ENCODE results near the gene ADD1.

The ADD1 gene

GRCh38 chr4:2835978-2836377, 7.7 kb upstream of the ADD1 start:
- no peak for DNase-seq (ENCODE audit: low read depth)

- no peak for DNase-seq (ENCODE audit: low read depth)
These were observed 7.2 kb upstream of the ADD1 start for GRCh38 chr4:2836391-2836859.

GRCh38 chr4:2837110-2837903, 6.3 kb upstream of the ADD1 start:
- no peak for DNase-seq (ENCODE audit: low read depth)

GRCh38 chr4:2837904-2838496, 5.6 kb upstream of the ADD1 start:
- DNase-seq (ENCODE audit: low read depth), result no peak

GRCh38 chr4:2839060-2839459, 4.6 kb upstream of the ADD1 start:
- DNase-seq (ENCODE audit: low read depth), result no peak

GRCh38 chr4:2842687-2843262, 869 bp upstream of the ADD1 start:
- DNase-seq (ENCODE audit: low read depth), result no peak

GRCh38 chr4:2843941-2844584, 419 bp downstream of the ADD1 start:
- DNase-seq (ENCODE audit: low read depth), result no peak

- no peak for DNase-seq (ENCODE audit: low read depth)
These were observed 2.5 kb downstream of the ADD1 start for GRCh38 chr4:2846172-2846571.

GRCh38 chr4:2847302-2847871, 3.7 kb downstream of the ADD1 start:
- DNase-seq (ENCODE audit: low read depth), result no peak

GRCh38 chr4:2848449-2848848, 4.8 kb downstream of the ADD1 start:
- DNase-seq (ENCODE audit: low read depth), result no peak

GRCh38 chr4:2849267-2850152, 5.9 kb downstream of the ADD1 start:
- DNase-seq (ENCODE audit: low read depth), result no peak

GRCh38 chr4:2850966-2851798, 7.5 kb downstream of the ADD1 start:
- DNase-seq (ENCODE audit: low read depth), result no peak

- no peak for DNase-seq (ENCODE audit: low read depth)
These were observed 8.9 kb downstream of the ADD1 start for GRCh38 chr4:2852481-2852921.

- DNase-seq (ENCODE audit: low read depth), result no peak
These were observed 11.9 kb downstream of the ADD1 start for GRCh38 chr4:2855584-2855983.

GRCh38 chr4:2856266-2856665, 12.6 kb downstream of the ADD1 start:
- DNase-seq (ENCODE audit: low read depth), result no peak

- DNase-seq (ENCODE audit: low read depth), result no peak
These were observed 13.8 kb downstream of the ADD1 start for GRCh38 chr4:2857349-2857927.

- no peak for DNase-seq (ENCODE audit: low read depth)
These were observed 15.0 kb downstream of the ADD1 start for GRCh38 chr4:2858451-2859217.

- no peak for DNase-seq (ENCODE audit: low read depth)
These were observed 15.9 kb downstream of the ADD1 start for GRCh38 chr4:2859514-2859913.

Data from stimulated activated CD8-positive, alpha-beta memory T cell treated with anti-CD3 and anti-CD28 coated beads, Interleukin-15, amount 100 ng/mL, for 24 hours (primary cell).